ENCODE results near the gene NRARP.

DNA sequence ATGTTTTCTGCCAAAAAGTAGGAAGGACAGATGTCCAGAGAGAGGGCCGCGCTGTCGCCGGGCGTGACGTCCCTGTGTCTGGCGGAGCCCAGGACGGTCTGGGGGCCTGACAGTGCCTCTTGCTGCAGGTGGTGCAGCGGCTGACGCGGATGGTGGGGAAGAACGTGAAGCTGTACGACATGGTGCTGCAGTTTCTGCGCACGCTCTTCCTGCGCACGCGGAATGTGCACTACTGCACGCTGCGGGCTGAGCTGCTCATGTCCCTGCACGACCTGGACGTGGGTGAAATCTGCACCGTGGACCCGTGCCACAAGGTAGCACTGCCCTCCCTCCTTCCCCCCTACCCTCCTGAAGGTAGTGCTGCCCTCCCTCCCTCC, 39.2 kb downstream of the NRARP start:
- TF ChIP-seq, protein P1, sequence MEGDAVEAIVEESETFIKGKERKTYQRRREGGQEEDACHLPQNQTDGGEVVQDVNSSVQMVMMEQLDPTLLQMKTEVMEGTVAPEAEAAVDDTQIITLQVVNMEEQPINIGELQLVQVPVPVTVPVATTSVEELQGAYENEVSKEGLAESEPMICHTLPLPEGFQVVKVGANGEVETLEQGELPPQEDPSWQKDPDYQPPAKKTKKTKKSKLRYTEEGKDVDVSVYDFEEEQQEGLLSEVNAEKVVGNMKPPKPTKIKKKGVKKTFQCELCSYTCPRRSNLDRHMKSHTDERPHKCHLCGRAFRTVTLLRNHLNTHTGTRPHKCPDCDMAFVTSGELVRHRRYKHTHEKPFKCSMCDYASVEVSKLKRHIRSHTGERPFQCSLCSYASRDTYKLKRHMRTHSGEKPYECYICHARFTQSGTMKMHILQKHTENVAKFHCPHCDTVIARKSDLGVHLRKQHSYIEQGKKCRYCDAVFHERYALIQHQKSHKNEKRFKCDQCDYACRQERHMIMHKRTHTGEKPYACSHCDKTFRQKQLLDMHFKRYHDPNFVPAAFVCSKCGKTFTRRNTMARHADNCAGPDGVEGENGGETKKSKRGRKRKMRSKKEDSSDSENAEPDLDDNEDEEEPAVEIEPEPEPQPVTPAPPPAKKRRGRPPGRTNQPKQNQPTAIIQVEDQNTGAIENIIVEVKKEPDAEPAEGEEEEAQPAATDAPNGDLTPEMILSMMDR (IDR thresholded peaks at IDR 0.05; ENCODE audit: low read depth, low read length) = no peak
- no peak for TF ChIP-seq EZH2phosphoT487 (IDR thresholded peaks at IDR 0.05; ENCODE audit: low read depth)
